Neural cell (in vitro differentiated cells): ENCODE results near the gene ABAT. TPM values are rescaled to one million over a fixed set of nuclear protein-coding genes. Genes with fewer than 3 reads are reported as not detected.

Experiments used
- H2AFZ ChIP-seq: fragments of 200-600, 300-800 bp; sonication (generic), shearing (Covaris generic); 2 replicates; pipeline ENCODE4 v1.6.0; 2014; ENCODE audit warnings: low read depth, mild to moderate bottlenecking, antibody characterized with exemption, low read length, moderate library complexity
- H3F3A ChIP-seq: fragments of 200-600 bp; shearing (Covaris generic); 2 replicates; pipeline ENCODE4 v1.6.1; 2016; ENCODE audit warnings: mild to moderate bottlenecking, moderate library complexity, mixed read lengths, antibody characterized with exemption, low read length; ENCODE audit not compliant: insufficient read depth, poor library complexity, severe bottlenecking
- H3K27ac ChIP-seq: fragments of 200-600, 300-800 bp; sonication (generic), shearing (Covaris generic); 2 replicates; pipeline ENCODE4 v1.5.1; 2014; ENCODE audit warnings: mild to moderate bottlenecking, low read length, moderate library complexity
- H3K27me3 ChIP-seq: fragments of 300-800, 200-600 bp; sonication (generic), shearing (Covaris generic); 2 replicates; pipeline ENCODE4 v1.6.0; 2014; ENCODE audit warnings: mild to moderate bottlenecking, low read depth, low read length, moderate library complexity; ENCODE audit not compliant: insufficient read depth
- H3K36me3 ChIP-seq: fragments of 300-800, 200-600 bp; sonication (generic), shearing (Covaris generic); 2 replicates; pipeline ENCODE4 v1.5.1; 2014; ENCODE audit warnings: mild to moderate bottlenecking, antibody characterized with exemption, low read length, moderate library complexity; ENCODE audit not compliant: insufficient read depth
- H3K4me2 ChIP-seq: fragments of 300-800, 200-600 bp; sonication (generic), shearing (Covaris generic); 2 replicates; pipeline ENCODE4 v1.6.0; 2014; ENCODE audit warnings: mild to moderate bottlenecking, low read length
- H3K4me3 ChIP-seq: fragments of 300-800, 200-600 bp; sonication (generic), shearing (Covaris generic); 2 replicates; pipeline ENCODE4 v1.5.1; 2014; ENCODE audit warnings: mild to moderate bottlenecking, low read length, moderate library complexity
- H3K79me2 ChIP-seq: fragments of 200-600 bp; shearing (Covaris generic); replicated peaks from 2 replicates; pipeline ENCODE4 v1.6.0; 2014; ENCODE audit warnings: mild to moderate bottlenecking, low read length, moderate library complexity; ENCODE audit not compliant: insufficient read depth
- H3K9ac ChIP-seq: fragments of 300-800, 200-600 bp; sonication (generic), shearing (Covaris generic); 2 replicates; pipeline ENCODE4 v1.6.1; 2016; ENCODE audit warnings: mild to moderate bottlenecking, low read length, mixed read lengths
- H3K9me2 ChIP-seq: fragments of 200-600 bp; shearing (Covaris generic); 2 replicates; pipeline ENCODE4 v1.6.1; 2016; ENCODE audit warnings: mild to moderate bottlenecking, low read length, mixed read lengths; ENCODE audit not compliant: insufficient read depth
- H3K9me3 ChIP-seq: fragments of 200-600, 300-800 bp; sonication (generic), shearing (Covaris generic); 2 replicates; pipeline ENCODE4 v1.6.1; 2016; ENCODE audit warnings: mild to moderate bottlenecking, mixed run types, low read length, moderate library complexity, mixed read lengths
- H4K20me1 ChIP-seq: fragments of 200-600 bp; shearing (Covaris generic); 2 replicates; pipeline ENCODE4 v1.6.1; 2016; ENCODE audit warnings: mild to moderate bottlenecking, mixed run types; ENCODE audit not compliant: insufficient read depth
- CTCF ChIP-seq: fragments of 450-650 bp; IDR thresholded peaks from 2 replicates; pipeline ENCODE4 v1.5.1; 2014; ENCODE audit warnings: antibody characterized with exemption, mild to moderate bottlenecking, moderate library complexity; ENCODE audit not compliant: poor library complexity, severe bottlenecking
- EP300 ChIP-seq: fragments of 450-650 bp; conservative IDR thresholded peaks from 2 replicates; pipeline ENCODE4 v1.6.1; 2014; ENCODE audit warnings: antibody characterized with exemption, mild to moderate bottlenecking, moderate library complexity; ENCODE audit not compliant: poor library complexity, severe bottlenecking
- EZH2 ChIP-seq: fragments of 200-600, 300-800 bp; shearing (Covaris generic), sonication (generic); IDR thresholded peaks from 2 replicates; pipeline ENCODE4 v1.6.1; 2014; ENCODE audit warnings: antibody characterized with exemption, low read length, borderline replicate concordance, mild to moderate bottlenecking; ENCODE audit not compliant: insufficient read depth, poor library complexity, severe bottlenecking
- MXI1 ChIP-seq: fragments of 450-650 bp; conservative IDR thresholded peaks from 2 replicates; pipeline ENCODE4 v1.6.1; 2014; ENCODE audit warnings: antibody characterized with exemption, mild to moderate bottlenecking; ENCODE audit not compliant: poor library complexity, severe bottlenecking
- POLR2AphosphoS5 ChIP-seq: IDR thresholded peaks from 2 replicates; pipeline ENCODE4 v1.6.1; 2012
- RAD21 ChIP-seq: fragments of 450-650 bp; conservative IDR thresholded peaks from 2 replicates; pipeline ENCODE4 v1.6.1; 2014; ENCODE audit warnings: antibody characterized with exemption, mild to moderate bottlenecking, moderate library complexity
- REST ChIP-seq: IDR thresholded peaks from 2 replicates; pipeline ENCODE4 v1.6.1; 2012; ENCODE audit warnings: borderline replicate concordance
- SMC3 ChIP-seq: fragments of 450-650 bp; conservative IDR thresholded peaks from 2 replicates; pipeline ENCODE4 v1.6.1; 2014; ENCODE audit warnings: antibody characterized with exemption, mild to moderate bottlenecking, moderate library complexity; ENCODE audit not compliant: poor library complexity
- TAF1 ChIP-seq: IDR thresholded peaks from 2 replicates; pipeline ENCODE4 v1.6.1; 2012; ENCODE audit warnings: low read depth
- polyA plus RNA-seq: library from polyadenylated mRNA; depleted of rRNA; stranded (reverse); fragments of >200 nt; gene quantifications from 2 replicates; pipeline ENCODE4 v1.2.3, GENCODE V29; 2014

ABAT gene
- polyA plus RNA-seq, 1 donor from 2014 or later, result 125 TPM

GRCh38 chr16:8645831-8646230 is 28.6 kb upstream of the ABAT start:
- H3F3A ChIP-seq, result no peaks in the 10 kb centered on the region
- H3K4me3 ChIP-seq, result no peak overlapping the region
- H3K27ac ChIP-seq, result no peak overlapping the region
- peaks cover 22% of the 10 kb centered on the region for H3K36me3 ChIP-seq
- H3K9me2 ChIP-seq, result no peaks in the 10 kb centered on the region
- TF ChIP-seq EZH2 (no peak), TAF1 (no peak), REST (no peak), CTCF (no peak), POLR2AphosphoS5 (no peak), RAD21 (no peak), EP300 (no peak)
- H2AFZ ChIP-seq, result no peak overlapping the region
- no peaks in the 10 kb centered on the region for H3K79me2 ChIP-seq
- no peaks in the 10 kb centered on the region for H3K9me3 ChIP-seq
- H4K20me1 ChIP-seq, result no peaks in the 10 kb centered on the region
- H3K9ac ChIP-seq, result no peak overlapping the region
- no peak overlapping the region for H3K4me2 ChIP-seq
- H3K27me3 ChIP-seq, result no peaks in the 10 kb centered on the region

GRCh38 chr16:8646326-8647053 is 27.9 kb upstream of the ABAT start:
- H4K20me1 ChIP-seq, result no peaks in the 10 kb centered on the region
- no peaks in the 10 kb centered on the region for H3F3A ChIP-seq
- no peak overlapping the region for H3K27ac ChIP-seq
- H3K4me3 ChIP-seq, result no peak overlapping the region
- H3K36me3 ChIP-seq, result peaks cover 22% of the 10 kb centered on the region
- H3K27me3 ChIP-seq, result no peaks in the 10 kb centered on the region
- H2AFZ ChIP-seq, result no peak overlapping the region
- no peak overlapping the region for H3K4me2 ChIP-seq
- no peak overlapping the region for H3K9ac ChIP-seq
- no peaks in the 10 kb centered on the region for H3K9me3 ChIP-seq
- no peaks in the 10 kb centered on the region for H3K79me2 ChIP-seq
- TF ChIP-seq EP300, result no peak
- TF ChIP-seq RAD21, result no peak
- TF ChIP-seq TAF1, result no peak
- TF ChIP-seq EZH2, result no peak
- no peak for TF ChIP-seq CTCF
- no peak for TF ChIP-seq SMC3
- TF ChIP-seq MXI1, result no peak
- no peak for TF ChIP-seq REST
- TF ChIP-seq POLR2AphosphoS5, result no peak
- no peaks in the 10 kb centered on the region for H3K9me2 ChIP-seq
